Transverse colon (tissue), 3 donors: ENCODE data around the gene CACFD1.

Source experiments
- CTCF ChIP-seq, 5 experiments: fragments of 200-600 bp in 3 of 5; fragments of 450-650 bp in 2 of 5; sonication (generic) in 3 of 5; IDR thresholded peaks; 1 replicate in 2 of 5; 2 replicates in 3 of 5; pipeline ENCODE4 v1.5.1; 2016 to 2017; ENCODE audit warnings: antibody characterized with exemption in 5 of 5, inconsistent platforms in 3 of 5, mild to moderate bottlenecking in 2 of 5, moderate library complexity in 1 of 5
- POLR2A ChIP-seq: fragments of 450-650 bp; IDR thresholded peaks from one replicate; pipeline ENCODE4 v1.6.1; 2016; ENCODE audit warnings: antibody characterized with exemption, mild to moderate bottlenecking, moderate library complexity

- TF ChIP-seq CTCF (IDR thresholded peaks at IDR 0.05) = no peak
- TF ChIP-seq POLR2A = no peak
These were observed 7.3 kb downstream of the CACFD1 start for GRCh38 chr9:133467101-133467500.
